ENCODE results near the gene FXR2.

FXR2 gene

GRCh38 chr17:7632492-7632894 is 17.8 kb upstream of the FXR2 start:
- Histone ChIP-seq H2AK5ac (ENCODE audit: low read length) (no peak overlapping the region), H4K91ac (ENCODE audit: low read depth, low read length) (no peak overlapping the region), H2BK5ac (ENCODE audit: low read depth, low read length, poor library complexity) (no peak overlapping the region), H3K27me3 (ENCODE audit: insufficient read depth, low read length) (no peaks in the 10 kb centered on the region), H3K79me1 (ENCODE audit: low read length) (peaks cover under 1% of the 10 kb centered on the region), H3K4me1 (ENCODE audit: control insufficient read depth in 1 of 2, insufficient read depth in 2 of 2, low read length in 2 of 2) (peaks cover 0 to 2% of the 10 kb centered on the region in 2 experiments), H4K8ac (ENCODE audit: low read depth, low read length) (no peak overlapping the region), H2BK120ac (ENCODE audit: insufficient read depth, low read length, poor library complexity) (no peak overlapping the region), H3K14ac (ENCODE audit: low read length) (no peak overlapping the region), H2AFZ (ENCODE audit: insufficient read depth, low read length, poor library complexity) (no peak overlapping the region), H4K12ac (ENCODE audit: low read depth, low read length) (no peak overlapping the region), H3K18ac (ENCODE audit: low read length) (no peak overlapping the region), H3K27ac (ENCODE audit: low read depth, low read length) (no peak overlapping the region), H2BK12ac (ENCODE audit: low read length) (no peak overlapping the region), H3K9me3 (ENCODE audit: insufficient read depth, low read depth, low read length) (peaks cover 1% of the 10 kb centered on the region), H3K4me3 (ENCODE audit: low read depth, low read length) (no peak overlapping the region), H3K4ac (ENCODE audit: low read depth, low read length) (no peak overlapping the region), H3K23ac (ENCODE audit: low read length) (no peak overlapping the region), H3K9ac (ENCODE audit: low read length) (no peak overlapping the region), H3K79me2 (ENCODE audit: control insufficient read depth, insufficient read depth, low read length, poor library complexity) (peaks cover under 1% of the 10 kb centered on the region), H3K4me2 (ENCODE audit: low read length) (no peak overlapping the region), H3K36me3 (ENCODE audit: control insufficient read depth in 1 of 2, insufficient read depth in 2 of 2, low read length in 2 of 2) (no peaks in the 10 kb centered on the region)
- peak in 1 of 2 donors; percentile 45 for DNase-seq
- WGBS (ENCODE audit: extremely low coverage, insufficient coverage, insufficient read length): no CpG with 5 or more reads among the region's 6 CpGs

GRCh38 chr17:7631398-7632380 is 17.0 kb upstream of the FXR2 start:
- Histone ChIP-seq H4K12ac (ENCODE audit: low read depth, low read length) (no peak overlapping the region), H3K14ac (ENCODE audit: low read length) (no peak overlapping the region), H4K8ac (ENCODE audit: low read depth, low read length) (no peak overlapping the region), H3K9me3 (ENCODE audit: insufficient read depth, low read depth, low read length) (peaks cover 1% of the 10 kb centered on the region), H3K36me3 (ENCODE audit: control insufficient read depth in 1 of 2, insufficient read depth in 2 of 2, low read length in 2 of 2) (no peaks in the 10 kb centered on the region), H3K27ac (ENCODE audit: low read depth, low read length) (no peak overlapping the region), H3K4me3 (ENCODE audit: low read depth, low read length) (no peak overlapping the region), H3K27me3 (ENCODE audit: insufficient read depth, low read length) (no peaks in the 10 kb centered on the region), H4K91ac (ENCODE audit: low read depth, low read length) (no peak overlapping the region), H3K79me2 (ENCODE audit: control insufficient read depth, insufficient read depth, low read length, poor library complexity) (peaks cover 2% of the 10 kb centered on the region), H3K79me1 (ENCODE audit: low read length) (peaks cover 2% of the 10 kb centered on the region), H3K9ac (ENCODE audit: low read length) (no peak overlapping the region), H2BK5ac (ENCODE audit: low read depth, low read length, poor library complexity) (no peak overlapping the region), H3K4ac (ENCODE audit: low read depth, low read length) (no peak overlapping the region), H2AFZ (ENCODE audit: insufficient read depth, low read length, poor library complexity) (no peak overlapping the region), H2BK120ac (ENCODE audit: insufficient read depth, low read length, poor library complexity) (no peak overlapping the region), H3K18ac (ENCODE audit: low read length) (no peak overlapping the region), H3K23ac (ENCODE audit: low read length) (no peak overlapping the region), H3K4me2 (ENCODE audit: low read length) (no peak overlapping the region), H2AK5ac (ENCODE audit: low read length) (no peak overlapping the region), H2BK12ac (ENCODE audit: low read length) (no peak overlapping the region), H3K4me1 (ENCODE audit: control insufficient read depth in 1 of 2, insufficient read depth in 2 of 2, low read length in 2 of 2) (peaks cover 4 to 5% of the 10 kb centered on the region in 2 experiments)
- DNase-seq: no peak
- WGBS (ENCODE audit: extremely low coverage, insufficient coverage, insufficient read length): no CpG with 5 or more reads among the region's 11 CpGs

- Histone ChIP-seq H3K9ac (ENCODE audit: low read length) (no peak within 1 kb of the TSS), H2BK5ac (ENCODE audit: low read depth, low read length, poor library complexity) (no peak within 1 kb of the TSS), H2AFZ (ENCODE audit: insufficient read depth, low read length, poor library complexity) (no peak within 1 kb of the TSS), H2BK120ac (ENCODE audit: insufficient read depth, low read length, poor library complexity) (no peak within 1 kb of the TSS), H2BK12ac (ENCODE audit: low read length) (no peak within 1 kb of the TSS), H2AK5ac (ENCODE audit: low read length) (no peak within 1 kb of the TSS), H3K4me3 (ENCODE audit: low read depth, low read length) (no peak within 1 kb of the TSS), H3K4me2 (ENCODE audit: low read length) (no peak within 1 kb of the TSS), H3K23ac (ENCODE audit: low read length) (no peak within 1 kb of the TSS), H3K18ac (ENCODE audit: low read length) (no peak within 1 kb of the TSS), H3K79me2 (ENCODE audit: control insufficient read depth, insufficient read depth, low read length, poor library complexity) (peaks cover 2% of the 10 kb centered on the region), H3K14ac (ENCODE audit: low read length) (no peak within 1 kb of the TSS), H4K91ac (ENCODE audit: low read depth, low read length) (no peak within 1 kb of the TSS), H3K4me1 (ENCODE audit: control insufficient read depth in 1 of 2, insufficient read depth in 2 of 2, low read length in 2 of 2) (peaks cover 5% of the 10 kb centered on the region in 2 experiments), H3K4ac (ENCODE audit: low read depth, low read length) (no peak within 1 kb of the TSS), H3K9me3 (ENCODE audit: insufficient read depth, low read depth, low read length) (peaks cover 1% of the 10 kb centered on the region), H3K79me1 (ENCODE audit: low read length) (peaks cover 2% of the 10 kb centered on the region), H4K12ac (ENCODE audit: low read depth, low read length) (no peak within 1 kb of the TSS), H4K8ac (ENCODE audit: low read depth, low read length) (no peak within 1 kb of the TSS), H3K27ac (ENCODE audit: low read depth, low read length) (no peak within 1 kb of the TSS), H3K36me3 (ENCODE audit: control insufficient read depth in 1 of 2, insufficient read depth in 2 of 2, low read length in 2 of 2) (peaks cover 0 to 2% of the 10 kb centered on the region in 2 experiments), H3K27me3 (ENCODE audit: insufficient read depth, low read length) (no peaks in the 10 kb centered on the region)
- WGBS (ENCODE audit: extremely low coverage, insufficient coverage, insufficient read length): no CpG with 5 or more reads among the region's 13 CpGs
- DNase-seq: no peak
Measured at GRCh38 chr17:7629939-7630571, 15.4 kb upstream of the FXR2 start, which contains the start of gene SHBG. TSS of gene SHBG (plus strand) at chr17:7630135. CDS start at chr17:7630173, 38 bp downstream.

- H3K36me3 ChIP-seq (ENCODE audit: control insufficient read depth in 1 of 2, insufficient read depth in 2 of 2, low read length in 2 of 2): peaks cover 0 to 2% of the 10 kb centered on the region in 2 experiments
- H2BK120ac ChIP-seq (ENCODE audit: insufficient read depth, low read length, poor library complexity): peak within 1 kb of the TSS; percentile 93
- peak within 1 kb of the TSS; percentile 82 for H4K12ac ChIP-seq (ENCODE audit: low read depth, low read length)
- H3K23ac ChIP-seq (ENCODE audit: low read length): no peak within 1 kb of the TSS
- H2BK5ac ChIP-seq (ENCODE audit: low read depth, low read length, poor library complexity): peak within 1 kb of the TSS; percentile 74
- peak within 1 kb of the TSS; percentile 85 for H3K14ac ChIP-seq (ENCODE audit: low read length)
- H3K4me2 ChIP-seq (ENCODE audit: low read length): peak within 1 kb of the TSS; percentile 82
- H3K9ac ChIP-seq (ENCODE audit: low read length): peak within 1 kb of the TSS; percentile 85
- no CpG with 5 or more reads among the region's 54 CpGs for WGBS (ENCODE audit: extremely low coverage, insufficient coverage, insufficient read length)
- peak; percentile 85 to 89 for DNase-seq
- peak within 1 kb of the TSS; percentile 81 for H3K18ac ChIP-seq (ENCODE audit: low read length)
- H3K79me1 ChIP-seq (ENCODE audit: low read length): peaks cover 2% of the 10 kb centered on the region
- H2BK12ac ChIP-seq (ENCODE audit: low read length): peak within 1 kb of the TSS; percentile 16
- H3K4ac ChIP-seq (ENCODE audit: low read depth, low read length): peak within 1 kb of the TSS; percentile 37
- H3K27ac ChIP-seq (ENCODE audit: low read depth, low read length): peak within 1 kb of the TSS; percentile 66
- H2AFZ ChIP-seq (ENCODE audit: insufficient read depth, low read length, poor library complexity): peak within 1 kb of the TSS; percentile 97
- H2AK5ac ChIP-seq (ENCODE audit: low read length): no peak within 1 kb of the TSS
- H4K8ac ChIP-seq (ENCODE audit: low read depth, low read length): peak within 1 kb of the TSS; percentile 86
- peak within 1 kb of the TSS; percentile 81 for H4K91ac ChIP-seq (ENCODE audit: low read depth, low read length)
- peaks cover 2% of the 10 kb centered on the region for H3K79me2 ChIP-seq (ENCODE audit: control insufficient read depth, insufficient read depth, low read length, poor library complexity)
- peaks cover 5% of the 10 kb centered on the region in 2 experiments for H3K4me1 ChIP-seq (ENCODE audit: control insufficient read depth in 1 of 2, insufficient read depth in 2 of 2, low read length in 2 of 2)
- H3K27me3 ChIP-seq (ENCODE audit: insufficient read depth, low read length): no peaks in the 10 kb centered on the region
- H3K4me3 ChIP-seq (ENCODE audit: low read depth, low read length): peak within 1 kb of the TSS; percentile 75
- peaks cover 1% of the 10 kb centered on the region for H3K9me3 ChIP-seq (ENCODE audit: insufficient read depth, low read depth, low read length)
Measured at GRCh38 chr17:7627250-7628121, 12.8 kb upstream of the FXR2 start, which contains the start of gene SAT2. TSS of gene SAT2 (minus strand) at chr17:7627821. CDS start at chr17:7627635, 186 bp downstream.

All from trophoblast cell (in vitro differentiated cells and primary cell).